HEK293 (cell line): ENCODE results near the gene MEGF8.

Experiments used
- BCL11A ChIP-seq: fragments of 450-650 bp; formaldehyde crosslinking; IDR thresholded peaks from 2 replicates; pipeline ENCODE4 v1.5.1; 2016; ENCODE audit warnings: low read depth, missing biosample characterization, missing genetic modification characterization
- GFI1B ChIP-seq: fragments of 450-650 bp; formaldehyde crosslinking; IDR thresholded peaks from 2 replicates; pipeline ENCODE4 v1.5.1; 2016; ENCODE audit warnings: missing biosample characterization, missing genetic modification characterization
- HOXC10 ChIP-seq: sonication (generic); formaldehyde crosslinking; IDR thresholded peaks from 2 replicates; pipeline ENCODE4 v1.8.1; 2023; ENCODE audit warnings: mild to moderate bottlenecking, missing genetic modification reagents
- HOXD13 ChIP-seq: sonication (generic); formaldehyde crosslinking; IDR thresholded peaks from 2 replicates; pipeline ENCODE4 v1.8.0; 2022; ENCODE audit warnings: missing genetic modification reagents, borderline replicate concordance
- KLF1 ChIP-seq: fragments of 450-650 bp; formaldehyde crosslinking; IDR thresholded peaks from 2 replicates; pipeline ENCODE4 v1.5.1; 2016; ENCODE audit warnings: missing biosample characterization, missing genetic modification characterization
- KLF7 ChIP-seq: fragments of 450-650 bp; formaldehyde crosslinking; IDR thresholded peaks from 2 replicates; pipeline ENCODE4 v1.5.1; 2016; ENCODE audit warnings: missing biosample characterization, missing genetic modification characterization, borderline replicate concordance
- MZF1 ChIP-seq: fragments of 450-650 bp; formaldehyde crosslinking; IDR thresholded peaks from 2 replicates; pipeline ENCODE4 v1.5.1; 2017; ENCODE audit warnings: missing biosample characterization, missing genetic modification characterization, borderline replicate concordance
- PRDM1 ChIP-seq: fragments of 450-650 bp; formaldehyde crosslinking; IDR thresholded peaks from 2 replicates; pipeline ENCODE4; 2016; ENCODE audit warnings: missing biosample characterization, missing genetic modification characterization
- YY1 ChIP-seq: fragments of 450-650 bp; formaldehyde crosslinking; IDR thresholded peaks from 2 replicates; pipeline ENCODE4 v1.5.1; 2018; ENCODE audit warnings: missing biosample characterization, missing genetic modification characterization
- ZBTB17 ChIP-seq: fragments of 450-650 bp; formaldehyde crosslinking; IDR thresholded peaks from 2 replicates; pipeline ENCODE4 v1.5.1; 2016; ENCODE audit warnings: missing biosample characterization, missing genetic modification characterization
- ZFHX2 ChIP-seq: fragments of 450-650 bp; formaldehyde crosslinking; conservative IDR thresholded peaks from 2 replicates; pipeline ENCODE4 v1.5.1; 2016; ENCODE audit warnings: missing biosample characterization, missing genetic modification characterization
- ZNF133 ChIP-seq: fragments of 450-650 bp; formaldehyde crosslinking; IDR thresholded peaks from 2 replicates; pipeline ENCODE4 v1.5.1; 2016; ENCODE audit warnings: missing biosample characterization, missing genetic modification characterization
- ZNF146 ChIP-seq: fragments of 450-650 bp; formaldehyde crosslinking; IDR thresholded peaks from 2 replicates; pipeline ENCODE4 v1.5.1; 2016; ENCODE audit warnings: missing biosample characterization, missing genetic modification characterization
- ZNF174 ChIP-seq: fragments of 450-650 bp; formaldehyde crosslinking; IDR thresholded peaks from 2 replicates; pipeline ENCODE4 v1.5.0; 2017; ENCODE audit warnings: missing biosample characterization, mild to moderate bottlenecking, missing genetic modification characterization
- ZNF175 ChIP-seq: fragments of 450-650 bp; formaldehyde crosslinking; IDR thresholded peaks from 2 replicates; pipeline ENCODE4 v1.5.1; 2016; ENCODE audit warnings: missing biosample characterization, missing genetic modification characterization
- ZNF211 ChIP-seq: fragments of 450-650 bp; formaldehyde crosslinking; IDR thresholded peaks from 2 replicates; pipeline ENCODE4 v1.5.1; 2016; ENCODE audit warnings: low read depth, missing biosample characterization, missing genetic modification characterization
- ZNF23 ChIP-seq: fragments of 450-650 bp; formaldehyde crosslinking; IDR thresholded peaks from 2 replicates; pipeline ENCODE4 v1.5.1; 2016; ENCODE audit warnings: missing biosample characterization, missing genetic modification characterization, borderline replicate concordance
- ZNF24 ChIP-seq: fragments of 450-650 bp; formaldehyde crosslinking; IDR thresholded peaks from 2 replicates; pipeline ENCODE4 v1.5.1; 2016; ENCODE audit warnings: missing biosample characterization, missing genetic modification characterization
- ZNF248 ChIP-seq: fragments of 450-650 bp; formaldehyde crosslinking; IDR thresholded peaks from 2 replicates; pipeline ENCODE4 v1.5.1; 2017; ENCODE audit warnings: missing biosample characterization, missing genetic modification characterization
- ZNF335 ChIP-seq: fragments of 450-650 bp; formaldehyde crosslinking; conservative IDR thresholded peaks from 2 replicates; pipeline ENCODE4 v1.5.1; 2016; ENCODE audit warnings: missing biosample characterization, missing genetic modification characterization
- ZNF341 ChIP-seq: fragments of 450-650 bp; formaldehyde crosslinking; IDR thresholded peaks from 2 replicates; pipeline ENCODE4; 2016; ENCODE audit warnings: low read depth, missing biosample characterization, missing genetic modification characterization
- ZNF354C ChIP-seq: fragments of 450-650 bp; formaldehyde crosslinking; IDR thresholded peaks from 2 replicates; pipeline ENCODE4 v1.5.1; 2016; ENCODE audit warnings: missing biosample characterization, missing genetic modification characterization, low read depth, borderline replicate concordance
- ZNF366 ChIP-seq: fragments of 450-650 bp; formaldehyde crosslinking; conservative IDR thresholded peaks from 2 replicates; pipeline ENCODE4 v1.5.1; 2016; ENCODE audit warnings: missing biosample characterization, missing genetic modification characterization
- ZNF391 ChIP-seq: fragments of 450-650 bp; formaldehyde crosslinking; IDR thresholded peaks from 2 replicates; pipeline ENCODE4 v1.5.1; 2016; ENCODE audit warnings: low read depth, missing biosample characterization, missing genetic modification characterization, borderline replicate concordance
- ZNF416 ChIP-seq: fragments of 450-650 bp; formaldehyde crosslinking; IDR thresholded peaks from 2 replicates; pipeline ENCODE4 v1.5.1; 2016; ENCODE audit warnings: missing biosample characterization, missing genetic modification characterization
- ZNF48 ChIP-seq: fragments of 450-650 bp; formaldehyde crosslinking; IDR thresholded peaks from 2 replicates; pipeline ENCODE4 v1.5.1; 2016; ENCODE audit warnings: missing biosample characterization, missing genetic modification characterization
- ZNF501 ChIP-seq: fragments of 450-650 bp; formaldehyde crosslinking; IDR thresholded peaks from 2 replicates; pipeline ENCODE4 v1.5.1; 2016; ENCODE audit warnings: missing biosample characterization, missing genetic modification characterization
- ZNF514 ChIP-seq: fragments of 450-650 bp; formaldehyde crosslinking; IDR thresholded peaks from 2 replicates; pipeline ENCODE4 v1.5.1; 2016; ENCODE audit warnings: missing biosample characterization, missing genetic modification characterization
- ZNF610 ChIP-seq: fragments of 450-650 bp; formaldehyde crosslinking; IDR thresholded peaks from 2 replicates; pipeline ENCODE4 v1.5.1; 2016; ENCODE audit warnings: missing biosample characterization, missing genetic modification characterization, borderline replicate concordance
- ZNF658 ChIP-seq: fragments of 450-650 bp; formaldehyde crosslinking; IDR thresholded peaks from 2 replicates; pipeline ENCODE4; 2016; ENCODE audit warnings: missing biosample characterization, missing genetic modification characterization
- ZNF747 ChIP-seq: fragments of 450-650 bp; formaldehyde crosslinking; IDR thresholded peaks from 2 replicates; pipeline ENCODE4 v1.5.1; 2016; ENCODE audit warnings: missing biosample characterization, missing genetic modification characterization
- ZNF776 ChIP-seq: fragments of 450-650 bp; formaldehyde crosslinking; IDR thresholded peaks from 2 replicates; pipeline ENCODE4 v1.5.0; 2017; ENCODE audit warnings: missing biosample characterization, missing genetic modification characterization, borderline replicate concordance
- TF ChIP-seq, protein P1 (sequence below): fragments of 450-650 bp; formaldehyde crosslinking; IDR thresholded peaks from 2 replicates; pipeline ENCODE4 v1.5.1; 2016; ENCODE audit warnings: missing biosample characterization, missing genetic modification characterization
- TF ChIP-seq, protein P2 (sequence below): fragments of 450-650 bp; formaldehyde crosslinking; IDR thresholded peaks from 2 replicates; pipeline ENCODE4 v1.5.1; 2017; ENCODE audit warnings: missing biosample characterization, missing genetic modification characterization
- TF ChIP-seq, protein P3 (sequence below): IDR thresholded peaks from 2 replicates; pipeline ENCODE4 v1.6.1; 2011; ENCODE audit warnings: mild to moderate bottlenecking, low read depth, low read length, borderline replicate concordance
- TF ChIP-seq, protein P4 (sequence below): fragments of 450-650 bp; formaldehyde crosslinking; IDR thresholded peaks from 2 replicates; pipeline ENCODE4 v1.5.1; 2016; ENCODE audit warnings: missing biosample characterization, missing genetic modification characterization

MEGF8 gene

DNA sequence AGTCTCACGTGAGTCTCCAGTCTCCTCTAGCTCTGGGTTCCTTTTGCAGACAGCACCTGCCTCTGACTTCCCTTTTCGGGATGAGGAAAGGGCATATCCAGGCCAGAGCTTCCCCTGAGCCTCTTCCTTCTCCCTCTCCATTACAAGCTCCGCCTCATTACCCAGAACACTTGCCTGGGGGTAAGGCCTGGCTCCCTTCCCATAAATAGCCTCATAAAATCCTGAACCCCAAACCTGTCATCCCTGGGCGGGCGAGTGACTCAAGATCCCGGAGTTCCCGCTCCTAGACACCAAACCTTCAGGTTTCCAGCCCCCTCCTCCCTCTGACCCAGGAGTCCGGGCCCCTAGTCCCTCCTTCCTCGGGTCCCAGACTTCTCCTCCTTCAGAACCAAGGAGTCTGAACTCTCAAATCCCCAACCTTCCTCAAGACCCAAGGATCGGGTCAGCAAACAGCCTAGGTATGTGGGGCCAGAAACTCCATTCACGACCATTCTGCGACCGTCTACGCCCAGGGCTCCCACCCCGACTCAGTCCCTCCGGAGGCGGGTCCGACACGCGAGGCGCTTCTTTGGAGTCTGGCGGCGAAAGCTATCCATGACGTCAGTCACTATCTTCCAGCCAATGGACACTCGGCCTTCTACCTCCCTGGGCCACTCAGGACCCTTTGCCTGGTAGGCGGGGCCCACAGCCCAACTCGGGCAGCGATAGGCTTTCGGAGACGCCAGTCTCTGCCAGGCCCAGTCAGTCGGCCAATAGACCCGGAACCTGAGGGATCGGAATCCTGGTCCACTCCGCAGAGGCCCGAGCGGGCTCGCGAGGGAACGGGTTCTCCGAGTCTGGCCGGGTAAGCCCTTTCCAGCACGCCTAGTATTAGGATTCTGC, 71.2 kb downstream of the MEGF8 start (continued):
- TF ChIP-seq GFI1B (tag by site-specific recombination) = no peak
- TF ChIP-seq HOXC10 = no peak
- TF ChIP-seq ZNF416 = no peak
- no peak for TF ChIP-seq ZNF354C
- TF ChIP-seq ZNF501 (tag by site-specific recombination) = no peak; the same call in 1 of the 2 replicates
- peak; percentile 87; the same call in 1 of the 2 replicates for TF ChIP-seq ZNF391 (tag by site-specific recombination)
- TF ChIP-seq PRDM1 (tag by site-specific recombination) = no peak
- TF ChIP-seq, protein P1, sequence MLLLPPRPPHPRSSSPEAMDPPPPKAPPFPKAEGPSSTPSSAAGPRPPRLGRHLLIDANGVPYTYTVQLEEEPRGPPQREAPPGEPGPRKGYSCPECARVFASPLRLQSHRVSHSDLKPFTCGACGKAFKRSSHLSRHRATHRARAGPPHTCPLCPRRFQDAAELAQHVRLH = peak; percentile 63
- peak; percentile 80 for TF ChIP-seq ZNF335 (tag by site-specific recombination)
- 0 out of 2 replicates have a peak, but pooled peaks have one; percentile 25 for TF ChIP-seq MZF1 (tag by site-specific recombination)
- TF ChIP-seq ZNF174 (tag by site-specific recombination) = no peak
- TF ChIP-seq ZNF23 (tag by site-specific recombination) = no peak
- peak; percentile 47 for TF ChIP-seq ZFHX2
- TF ChIP-seq ZNF24 = peak; percentile 86
- TF ChIP-seq ZNF133 (tag by site-specific recombination) = no peak
- TF ChIP-seq ZNF211 (tag by site-specific recombination) = no peak
- no peak for TF ChIP-seq ZNF175 (tag by site-specific recombination)
- TF ChIP-seq ZNF658 (tag by site-specific recombination) = no peak
- TF ChIP-seq ZNF341 = no peak; the same call in 1 of the 2 replicates
- TF ChIP-seq, protein P2, sequence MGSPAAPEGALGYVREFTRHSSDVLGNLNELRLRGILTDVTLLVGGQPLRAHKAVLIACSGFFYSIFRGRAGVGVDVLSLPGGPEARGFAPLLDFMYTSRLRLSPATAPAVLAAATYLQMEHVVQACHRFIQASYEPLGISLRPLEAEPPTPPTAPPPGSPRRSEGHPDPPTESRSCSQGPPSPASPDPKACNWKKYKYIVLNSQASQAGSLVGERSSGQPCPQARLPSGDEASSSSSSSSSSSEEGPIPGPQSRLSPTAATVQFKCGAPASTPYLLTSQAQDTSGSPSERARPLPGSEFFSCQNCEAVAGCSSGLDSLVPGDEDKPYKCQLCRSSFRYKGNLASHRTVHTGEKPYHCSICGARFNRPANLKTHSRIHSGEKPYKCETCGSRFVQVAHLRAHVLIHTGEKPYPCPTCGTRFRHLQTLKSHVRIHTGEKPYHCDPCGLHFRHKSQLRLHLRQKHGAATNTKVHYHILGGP (tag by site-specific recombination) = no peak
- peak; percentile 99 for TF ChIP-seq ZBTB17 (tag by site-specific recombination)
- TF ChIP-seq ZNF146 (tag by site-specific recombination) = no peak
- peak; percentile 69 for TF ChIP-seq ZNF366
- peak; percentile 83; the same call in 1 of the 2 replicates for TF ChIP-seq BCL11A (tag by site-specific recombination)
- TF ChIP-seq ZNF610 (tag by site-specific recombination) = peak; percentile 59; the same call in 1 of the 2 replicates
- no peak for TF ChIP-seq ZNF48 (tag by site-specific recombination)
- TF ChIP-seq ZNF248 = no peak
- TF ChIP-seq ZNF747 (tag by site-specific recombination) = no peak
- TF ChIP-seq ZNF514 = no peak
- TF ChIP-seq, protein P3, sequence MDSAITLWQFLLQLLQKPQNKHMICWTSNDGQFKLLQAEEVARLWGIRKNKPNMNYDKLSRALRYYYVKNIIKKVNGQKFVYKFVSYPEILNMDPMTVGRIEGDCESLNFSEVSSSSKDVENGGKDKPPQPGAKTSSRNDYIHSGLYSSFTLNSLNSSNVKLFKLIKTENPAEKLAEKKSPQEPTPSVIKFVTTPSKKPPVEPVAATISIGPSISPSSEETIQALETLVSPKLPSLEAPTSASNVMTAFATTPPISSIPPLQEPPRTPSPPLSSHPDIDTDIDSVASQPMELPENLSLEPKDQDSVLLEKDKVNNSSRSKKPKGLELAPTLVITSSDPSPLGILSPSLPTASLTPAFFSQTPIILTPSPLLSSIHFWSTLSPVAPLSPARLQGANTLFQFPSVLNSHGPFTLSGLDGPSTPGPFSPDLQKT = no peak
- TF ChIP-seq, protein P4, sequence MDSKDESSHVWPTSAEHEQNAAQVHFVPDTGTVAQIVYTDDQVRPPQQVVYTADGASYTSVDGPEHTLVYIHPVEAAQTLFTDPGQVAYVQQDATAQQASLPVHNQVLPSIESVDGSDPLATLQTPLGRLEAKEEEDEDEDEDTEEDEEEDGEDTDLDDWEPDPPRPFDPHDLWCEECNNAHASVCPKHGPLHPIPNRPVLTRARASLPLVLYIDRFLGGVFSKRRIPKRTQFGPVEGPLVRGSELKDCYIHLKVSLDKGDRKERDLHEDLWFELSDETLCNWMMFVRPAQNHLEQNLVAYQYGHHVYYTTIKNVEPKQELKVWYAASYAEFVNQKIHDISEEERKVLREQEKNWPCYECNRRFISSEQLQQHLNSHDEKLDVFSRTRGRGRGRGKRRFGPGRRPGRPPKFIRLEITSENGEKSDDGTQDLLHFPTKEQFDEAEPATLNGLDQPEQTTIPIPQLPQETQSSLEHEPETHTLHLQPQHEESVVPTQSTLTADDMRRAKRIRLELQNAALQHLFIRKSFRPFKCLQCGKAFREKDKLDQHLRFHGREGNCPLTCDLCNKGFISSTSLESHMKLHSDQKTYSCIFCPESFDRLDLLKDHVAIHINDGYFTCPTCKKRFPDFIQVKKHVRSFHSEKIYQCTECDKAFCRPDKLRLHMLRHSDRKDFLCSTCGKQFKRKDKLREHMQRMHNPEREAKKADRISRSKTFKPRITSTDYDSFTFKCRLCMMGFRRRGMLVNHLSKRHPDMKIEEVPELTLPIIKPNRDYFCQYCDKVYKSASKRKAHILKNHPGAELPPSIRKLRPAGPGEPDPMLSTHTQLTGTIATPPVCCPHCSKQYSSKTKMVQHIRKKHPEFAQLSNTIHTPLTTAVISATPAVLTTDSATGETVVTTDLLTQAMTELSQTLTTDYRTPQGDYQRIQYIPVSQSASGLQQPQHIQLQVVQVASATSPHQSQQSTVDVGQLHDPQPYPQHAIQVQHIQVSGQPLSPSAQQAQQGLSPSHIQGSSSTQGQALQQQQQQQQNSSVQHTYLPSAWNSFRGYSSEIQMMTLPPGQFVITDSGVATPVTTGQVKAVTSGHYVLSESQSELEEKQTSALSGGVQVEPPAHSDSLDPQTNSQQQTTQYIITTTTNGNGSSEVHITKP (tag by site-specific recombination) = peak; percentile 15
- TF ChIP-seq KLF1 (tag by site-specific recombination) = 0 out of 2 replicates have a peak, but pooled peaks have one; percentile 58
- TF ChIP-seq ZNF776 (tag by site-specific recombination) = no peak
- no peak for TF ChIP-seq HOXD13
- TF ChIP-seq KLF7 (tag by site-specific recombination) = peak; percentile 67; the same call in 1 of the 2 replicates
- TF ChIP-seq YY1 (tag by site-specific recombination) = no peak
